HG02798 (cell line): ENCODE measurements around the gene CD80.
"Not testable (repeated sequence)": the region's sequence is repeated elsewhere in the genome, so short reads cannot be mapped to it uniquely, and the experiment has no call there.

ENCODE experiments used
- ATAC-seq: cut with Tn5 transposase; IDR thresholded peaks from one replicate; pipeline ENCODE4 v1.9.1; 2021; ENCODE audit warnings: mild to moderate bottlenecking; ENCODE audit not compliant: unreplicated experiment, poor library complexity

The CD80 gene

GRCh38 chr3:119559441-119559963 is at the start of gene CD80:
TSS of gene CD80 (minus strand) at chr3:119559614. CDS start at chr3:119557728, 1,886 bp downstream.
- peak; percentile 65 for ATAC-seq

GRCh38 chr3:119608405-119609000 is 49.1 kb upstream of the CD80 start:
- no peak for ATAC-seq

GRCh38 chr3:119604878-119605277 is 45.5 kb upstream of the CD80 start:
- ATAC-seq: no peak

- no peak for ATAC-seq
These were observed 43.3 kb upstream of the CD80 start for GRCh38 chr3:119602676-119603075.

- peak; percentile 20 for ATAC-seq
These were observed 41.7 kb upstream of the CD80 start for GRCh38 chr3:119601154-119601553.

- ATAC-seq: peak; percentile 73
These were observed 41.3 kb upstream of the CD80 start for GRCh38 chr3:119600732-119601131.

- no peak for ATAC-seq
These were observed 40.3 kb upstream of the CD80 start for GRCh38 chr3:119599558-119600174.

GRCh38 chr3:119598410-119599098 is 39.1 kb upstream of the CD80 start:
- ATAC-seq: peak; percentile 48

GRCh38 chr3:119597548-119598288 is 38.3 kb upstream of the CD80 start, which contains the start of gene PLA1A:
TSS of gene PLA1A (plus strand) at chr3:119597885. CDS start at chr3:119597914, 29 bp downstream.
- ATAC-seq: no peak

- no peak for ATAC-seq
These were observed 37.0 kb upstream of the CD80 start for GRCh38 chr3:119596398-119596797.

GRCh38 chr3:119595639-119596334 is 36.4 kb upstream of the CD80 start:
- ATAC-seq: no peak

GRCh38 chr3:119594929-119595328 is 35.5 kb upstream of the CD80 start:
- ATAC-seq: not testable (repeated sequence)

GRCh38 chr3:119594066-119594465 is 34.7 kb upstream of the CD80 start:
- ATAC-seq: no peak

GRCh38 chr3:119592861-119593260 is 33.4 kb upstream of the CD80 start:
- no peak for ATAC-seq

GRCh38 chr3:119590706-119591105 is 31.3 kb upstream of the CD80 start:
- no peak for ATAC-seq

- no peak for ATAC-seq
These were observed 29.8 kb upstream of the CD80 start for GRCh38 chr3:119589102-119589773.

- ATAC-seq: peak; percentile 61
These were observed 28.7 kb upstream of the CD80 start for GRCh38 chr3:119588112-119588511.

GRCh38 chr3:119586733-119587172 is 27.3 kb upstream of the CD80 start:
- ATAC-seq: no peak

GRCh38 chr3:119585856-119586570 is 26.6 kb upstream of the CD80 start:
- no peak for ATAC-seq
